HG03565 (cell line): ENCODE results near the gene COMTD1.
"Not testable (repeated sequence)": the region's sequence is repeated elsewhere in the genome, so short reads cannot be mapped to it uniquely, and the experiment has no call there.

Source experiments
- ATAC-seq: cut with Tn5 transposase; IDR thresholded peaks from one replicate; pipeline ENCODE4 v1.9.1; 2021; ENCODE audit warnings: mild to moderate bottlenecking, moderate library complexity; ENCODE audit not compliant: unreplicated experiment

Gene COMTD1

DNA sequence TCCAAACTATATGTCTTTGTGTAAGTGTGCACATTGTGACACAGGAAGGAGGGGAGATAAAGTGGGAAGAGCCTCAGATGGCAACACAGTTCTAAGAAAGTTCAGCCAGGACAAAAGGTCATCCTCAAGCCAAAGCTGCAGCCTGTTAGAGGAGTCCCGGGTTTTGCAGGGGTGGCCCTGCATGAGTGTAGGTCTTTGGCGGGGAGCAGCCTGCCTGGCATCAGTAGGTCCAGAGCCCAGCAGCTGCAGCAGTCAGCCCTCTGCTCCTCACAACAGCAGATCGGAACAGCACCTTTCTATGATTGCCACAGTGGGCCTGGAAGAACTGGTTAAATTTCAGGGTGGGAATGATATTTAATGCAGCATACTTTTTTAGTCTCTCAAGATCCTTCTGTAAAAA lies 38.7 kb downstream of the COMTD1 start:
- ATAC-seq, result no peak

DNA sequence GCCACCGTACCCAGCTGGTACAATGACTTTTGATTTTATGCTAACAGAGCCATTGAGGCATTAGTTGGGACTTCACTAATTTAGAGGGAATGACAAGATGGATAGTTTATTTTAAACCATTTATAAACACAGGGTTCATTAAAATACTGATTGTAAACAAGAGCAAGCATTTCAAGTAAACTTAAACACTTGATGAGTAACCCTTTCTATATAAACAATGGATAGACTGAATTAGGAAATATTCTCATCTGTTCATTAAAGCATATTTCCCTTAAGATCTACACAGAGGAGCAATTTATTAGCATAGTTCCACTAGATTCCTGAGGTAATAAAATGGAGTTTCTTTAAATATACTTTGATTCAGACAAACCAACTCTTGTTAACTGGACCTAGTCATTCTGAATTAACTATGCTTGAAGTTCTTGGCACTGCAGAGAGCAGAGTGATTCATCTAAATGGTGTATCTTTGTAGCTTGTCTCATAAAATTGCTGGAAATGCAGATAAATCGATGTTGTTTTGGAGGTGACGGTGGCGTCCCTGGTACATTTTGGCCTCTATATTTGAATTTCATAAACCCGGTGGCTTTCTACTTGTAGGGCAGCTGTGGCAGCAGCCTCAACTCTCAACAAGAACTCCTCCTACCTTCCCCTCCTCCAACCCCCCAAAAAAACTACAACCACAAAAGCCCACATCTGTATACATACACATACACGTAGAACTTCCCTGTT lies 40.6 kb downstream of the COMTD1 start:
- ATAC-seq, result no peak

DNA sequence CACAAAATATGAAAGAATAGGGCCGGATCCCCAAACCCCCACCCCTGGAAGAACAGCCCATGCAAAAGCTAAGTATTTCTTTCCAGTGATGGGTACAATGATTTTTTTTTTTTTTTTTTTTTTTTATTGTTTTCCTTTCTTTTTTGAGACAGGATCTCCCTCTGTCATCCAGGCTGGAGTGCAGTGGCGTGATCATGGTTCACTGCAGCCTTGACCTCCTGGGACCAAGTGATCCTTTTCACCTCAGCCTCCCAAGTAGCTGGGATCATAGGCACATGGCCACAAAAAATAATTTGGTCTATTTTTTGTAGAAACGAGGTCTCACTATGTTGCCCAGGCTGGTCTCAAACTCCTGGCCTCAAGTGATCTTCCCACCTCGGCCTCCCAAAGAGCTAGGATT lies 41.1 kb downstream of the COMTD1 start:
- ATAC-seq, result not testable (repeated sequence)

DNA sequence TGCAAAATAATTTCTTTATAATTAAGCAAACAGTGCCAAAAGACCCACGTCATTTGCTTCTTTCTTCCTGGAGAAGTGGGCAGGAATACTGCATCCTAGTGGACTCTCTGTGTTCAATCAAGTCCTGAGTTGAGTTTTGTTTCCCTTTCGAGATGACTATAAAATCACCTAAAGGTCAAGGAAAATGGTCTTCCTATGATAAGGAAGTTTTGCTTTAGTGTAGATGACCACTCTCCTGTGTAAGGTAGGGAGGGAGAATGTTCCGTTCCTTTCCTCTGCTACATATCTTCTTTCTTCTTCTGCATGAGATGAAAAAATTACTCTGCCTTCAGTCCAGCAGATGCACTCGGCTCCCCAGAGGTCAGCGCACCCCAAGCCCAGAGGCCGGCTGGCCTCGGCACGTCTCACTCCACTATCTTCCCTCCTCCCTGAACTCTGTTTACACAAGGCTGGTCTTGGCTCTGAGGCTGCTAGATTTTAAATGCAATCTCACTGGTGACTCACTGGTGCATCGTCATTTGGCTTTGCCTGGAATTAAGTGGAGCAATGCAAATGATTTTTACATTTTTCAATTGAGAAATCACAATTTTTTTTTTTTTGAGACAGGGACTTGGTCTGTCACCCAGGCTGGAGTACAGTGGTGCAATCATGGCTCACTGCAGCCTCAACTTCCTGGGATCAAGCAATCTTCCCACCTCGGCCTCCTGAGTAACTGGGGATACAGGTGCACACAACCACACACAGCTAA lies 43.8 kb downstream of the COMTD1 start:
- no peak for ATAC-seq

DNA sequence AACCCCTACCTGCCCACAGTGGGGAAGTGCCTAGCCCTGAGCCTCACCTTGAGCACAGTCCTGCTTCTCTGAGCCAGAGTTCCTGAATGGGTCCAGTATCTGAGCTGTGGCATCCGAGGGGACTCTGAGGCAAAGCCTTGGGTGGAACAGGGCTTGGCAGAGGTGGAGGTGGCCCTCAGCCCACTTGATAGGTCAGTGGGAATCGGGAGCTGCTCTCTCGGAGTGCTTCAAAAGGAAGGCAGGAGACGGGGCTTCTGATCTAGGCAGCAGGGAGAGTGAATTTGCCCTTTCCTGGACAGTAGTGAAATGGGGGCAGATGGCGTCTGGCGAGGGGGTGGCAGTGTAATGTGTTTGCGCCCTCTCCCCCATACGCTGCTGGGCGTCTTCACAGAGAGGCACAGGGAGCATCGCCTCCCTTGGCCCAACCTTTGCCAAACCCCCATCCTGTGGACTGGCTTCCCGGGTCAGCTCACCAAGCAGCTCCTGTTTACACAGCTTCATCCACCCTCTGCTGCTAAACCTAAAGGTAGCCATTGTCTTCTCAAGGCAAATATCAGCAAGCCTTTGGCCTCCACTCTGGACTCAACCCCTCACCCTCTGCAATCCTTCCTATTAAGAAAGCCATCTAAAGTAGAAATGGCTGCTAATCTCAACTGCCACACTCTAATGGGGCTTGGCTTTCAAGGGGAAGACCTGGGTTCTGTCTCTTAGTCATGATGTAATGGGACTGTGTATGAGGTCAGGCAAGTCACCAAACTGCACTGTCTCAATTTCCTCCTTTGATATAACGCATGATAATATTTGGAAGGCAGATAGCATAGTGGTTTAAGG lies 46.3 kb downstream of the COMTD1 start:
- ATAC-seq, result no peak

DNA sequence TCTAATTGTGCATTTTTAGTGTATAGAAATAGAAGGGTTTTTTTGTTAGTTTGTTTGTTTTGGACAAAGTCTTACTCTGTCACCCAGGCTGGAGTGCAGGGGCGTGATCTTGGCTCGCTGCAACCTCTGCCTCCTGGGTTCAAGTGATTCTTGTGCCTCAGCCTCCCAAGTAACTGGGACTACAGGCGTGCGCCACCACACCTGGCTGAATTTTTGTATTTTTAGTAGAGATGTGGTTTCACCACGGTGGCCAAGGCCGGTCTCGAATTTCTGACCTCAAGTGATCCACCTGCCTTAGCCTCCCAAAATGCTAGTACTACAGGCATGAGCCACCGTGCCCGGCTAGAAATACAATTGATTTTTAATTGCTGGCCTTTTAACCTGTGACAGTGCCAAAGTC lies 47.2 kb downstream of the COMTD1 start:
- not testable (repeated sequence) for ATAC-seq

DNA sequence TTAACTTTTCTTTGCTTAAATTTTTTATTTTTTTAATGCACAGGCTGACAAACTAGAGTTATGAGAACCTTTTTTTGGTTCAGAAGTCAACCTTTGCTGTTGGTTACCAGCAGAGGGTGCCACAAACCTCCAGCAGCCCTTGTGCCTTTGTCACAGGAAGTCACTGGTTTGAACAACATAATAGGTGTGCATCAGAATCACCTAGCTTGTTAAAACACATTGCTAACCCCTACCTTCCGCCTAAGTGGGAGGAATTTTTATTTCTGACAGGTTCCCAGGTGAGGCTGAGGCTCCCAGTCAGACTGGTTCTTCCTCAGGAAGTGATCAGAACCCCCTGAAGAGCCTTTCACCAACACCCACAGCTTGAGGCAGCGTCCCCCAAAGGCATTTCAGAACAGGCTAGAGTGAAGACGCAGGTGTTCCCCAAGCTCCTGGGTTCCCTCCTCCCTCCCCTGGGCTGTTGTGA lies 47.8 kb downstream of the COMTD1 start:
- ATAC-seq, result no peak

DNA sequence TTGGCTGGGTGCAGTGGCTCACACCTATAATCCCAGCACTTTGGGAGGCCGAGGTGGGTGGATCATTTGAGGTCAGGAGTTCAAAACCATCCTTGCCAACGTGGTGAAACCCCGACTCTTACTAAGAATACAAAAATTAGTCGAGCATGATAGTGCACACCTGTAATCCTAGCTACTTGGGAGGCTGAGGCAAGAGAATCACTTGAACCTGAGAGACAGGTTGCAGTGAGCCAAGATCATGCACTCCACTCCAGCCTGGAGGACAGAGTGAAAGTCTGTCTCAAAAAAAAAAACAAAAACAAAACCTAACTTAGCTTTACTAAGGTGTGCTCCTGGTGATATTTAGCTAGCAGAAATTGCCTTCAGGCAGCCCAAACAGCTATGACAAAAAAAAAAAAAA lies 49.4 kb downstream of the COMTD1 start:
- no peak for ATAC-seq
